ENCODE results near the gene KRT86. TPM values are rescaled to one million over a fixed set of nuclear protein-coding genes. Genes with fewer than 3 reads are reported as not detected.

Gene KRT86
- total and polyA plus RNA-seq, 12 donors: 0.61 to 6.2 (median 1.3) TPM; not detected in 2

DNA sequence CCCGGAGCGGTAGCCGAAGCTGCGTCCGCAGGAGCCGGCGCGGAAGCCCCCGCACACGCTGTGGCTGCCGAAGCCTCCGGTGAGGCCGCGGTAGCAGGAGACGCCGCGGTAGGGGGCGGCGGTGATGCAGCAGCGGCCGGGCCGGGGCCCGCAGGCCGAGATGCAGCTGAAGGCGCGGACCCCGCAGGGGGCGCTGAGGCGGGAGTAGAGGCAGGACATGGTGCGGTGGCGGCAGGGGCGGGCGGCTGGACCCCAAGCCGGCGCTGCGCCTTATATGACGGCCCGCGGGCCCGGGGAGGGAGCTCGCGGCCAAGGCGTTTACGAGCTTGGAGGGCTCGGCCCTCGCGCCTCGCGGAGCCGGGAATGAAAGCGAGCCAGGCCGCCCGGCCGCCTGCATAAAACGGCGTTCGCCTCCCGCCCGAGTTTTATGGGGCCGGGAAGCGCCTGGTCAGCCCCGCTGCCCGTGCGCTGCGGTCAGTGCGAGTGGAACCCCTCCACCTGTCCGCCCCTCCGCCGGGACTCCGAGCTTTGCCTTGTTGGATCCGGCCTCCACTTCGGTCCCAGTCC lies 16.0 kb upstream of the KRT86 start:
- Histone ChIP-seq H3K4me1 (replicated peaks in 1 of 2) (peaks cover 5 to 16% of the 10 kb centered on the region in 2 donors), H3K36me3 (replicated peaks in 1 of 2) (no peaks in the 10 kb centered on the region), H3K27me3 (no peaks in the 10 kb centered on the region), H3K27ac (no peak overlapping the region), H3K9me3 (replicated peaks in 1 of 3) (no peaks in the 10 kb centered on the region), H3K4me3 (peak overlapping the region in 1 of 4 donors; percentile 24)
- TF ChIP-seq, protein P1, sequence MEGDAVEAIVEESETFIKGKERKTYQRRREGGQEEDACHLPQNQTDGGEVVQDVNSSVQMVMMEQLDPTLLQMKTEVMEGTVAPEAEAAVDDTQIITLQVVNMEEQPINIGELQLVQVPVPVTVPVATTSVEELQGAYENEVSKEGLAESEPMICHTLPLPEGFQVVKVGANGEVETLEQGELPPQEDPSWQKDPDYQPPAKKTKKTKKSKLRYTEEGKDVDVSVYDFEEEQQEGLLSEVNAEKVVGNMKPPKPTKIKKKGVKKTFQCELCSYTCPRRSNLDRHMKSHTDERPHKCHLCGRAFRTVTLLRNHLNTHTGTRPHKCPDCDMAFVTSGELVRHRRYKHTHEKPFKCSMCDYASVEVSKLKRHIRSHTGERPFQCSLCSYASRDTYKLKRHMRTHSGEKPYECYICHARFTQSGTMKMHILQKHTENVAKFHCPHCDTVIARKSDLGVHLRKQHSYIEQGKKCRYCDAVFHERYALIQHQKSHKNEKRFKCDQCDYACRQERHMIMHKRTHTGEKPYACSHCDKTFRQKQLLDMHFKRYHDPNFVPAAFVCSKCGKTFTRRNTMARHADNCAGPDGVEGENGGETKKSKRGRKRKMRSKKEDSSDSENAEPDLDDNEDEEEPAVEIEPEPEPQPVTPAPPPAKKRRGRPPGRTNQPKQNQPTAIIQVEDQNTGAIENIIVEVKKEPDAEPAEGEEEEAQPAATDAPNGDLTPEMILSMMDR (IDR thresholded peaks at IDR 0.05): no peak
- no peak for TF ChIP-seq POLR2A (IDR thresholded peaks at IDR 0.05)
- peak in 1 of 7 donors; percentile 32 for DNase-seq
- 3 to 24% (median 10%) methylated on average over 14 to 72 of the region's 72 CpGs for WGBS, 4 donors
- intact Hi-C loops (cut with DNase I): no loop called here

DNA sequence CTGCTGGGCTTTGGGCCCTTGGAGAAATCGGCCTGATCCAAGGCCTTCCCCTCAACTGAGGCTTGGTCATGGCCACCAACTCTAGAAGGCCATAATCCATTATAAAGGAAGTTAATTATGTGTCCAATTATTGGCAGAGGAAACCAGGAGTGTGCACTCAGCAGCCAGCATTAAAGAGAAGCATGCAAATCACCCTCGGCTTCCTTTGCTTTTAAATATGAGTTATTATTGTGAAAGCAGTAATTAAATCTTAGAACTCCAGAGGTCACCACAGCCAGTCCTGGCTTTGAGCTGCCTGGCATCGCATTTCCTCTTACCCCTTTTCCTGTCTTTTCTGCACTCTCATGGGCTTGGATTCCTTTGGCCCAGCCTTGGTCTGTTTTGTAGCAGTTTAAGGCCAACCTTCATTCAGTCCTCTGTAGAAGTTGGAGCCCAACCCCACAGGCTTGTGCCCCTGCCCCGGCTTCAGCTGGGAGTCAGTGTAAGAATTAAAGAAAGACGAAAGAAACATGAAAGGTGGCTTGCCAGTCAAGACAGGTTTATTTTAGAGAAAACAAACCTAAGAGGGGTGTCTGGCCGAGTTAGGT lies 14.7 kb upstream of the KRT86 start:
- peaks cover 5 to 16% of the 10 kb centered on the region in 2 donors for H3K4me1 ChIP-seq (replicated peaks in 1 of 2)
- DNase-seq: no peak
- H3K27me3 ChIP-seq: no peaks in the 10 kb centered on the region
- H3K4me3 ChIP-seq: no peak overlapping the region
- H3K36me3 ChIP-seq (replicated peaks in 1 of 2): no peaks in the 10 kb centered on the region
- TF ChIP-seq, protein P1 (IDR thresholded peaks at IDR 0.05): no peak
- WGBS, 4 donors: 62 to 71% (median 70%) methylated on average over 6 of the region's 6 CpGs
- no peaks in the 10 kb centered on the region for H3K9me3 ChIP-seq (replicated peaks in 1 of 3)
- H3K27ac ChIP-seq: peak overlapping the region in 2 of 5 donors; percentile 21 to 46
- intact Hi-C loops (cut with DNase I): no loop called here

DNA sequence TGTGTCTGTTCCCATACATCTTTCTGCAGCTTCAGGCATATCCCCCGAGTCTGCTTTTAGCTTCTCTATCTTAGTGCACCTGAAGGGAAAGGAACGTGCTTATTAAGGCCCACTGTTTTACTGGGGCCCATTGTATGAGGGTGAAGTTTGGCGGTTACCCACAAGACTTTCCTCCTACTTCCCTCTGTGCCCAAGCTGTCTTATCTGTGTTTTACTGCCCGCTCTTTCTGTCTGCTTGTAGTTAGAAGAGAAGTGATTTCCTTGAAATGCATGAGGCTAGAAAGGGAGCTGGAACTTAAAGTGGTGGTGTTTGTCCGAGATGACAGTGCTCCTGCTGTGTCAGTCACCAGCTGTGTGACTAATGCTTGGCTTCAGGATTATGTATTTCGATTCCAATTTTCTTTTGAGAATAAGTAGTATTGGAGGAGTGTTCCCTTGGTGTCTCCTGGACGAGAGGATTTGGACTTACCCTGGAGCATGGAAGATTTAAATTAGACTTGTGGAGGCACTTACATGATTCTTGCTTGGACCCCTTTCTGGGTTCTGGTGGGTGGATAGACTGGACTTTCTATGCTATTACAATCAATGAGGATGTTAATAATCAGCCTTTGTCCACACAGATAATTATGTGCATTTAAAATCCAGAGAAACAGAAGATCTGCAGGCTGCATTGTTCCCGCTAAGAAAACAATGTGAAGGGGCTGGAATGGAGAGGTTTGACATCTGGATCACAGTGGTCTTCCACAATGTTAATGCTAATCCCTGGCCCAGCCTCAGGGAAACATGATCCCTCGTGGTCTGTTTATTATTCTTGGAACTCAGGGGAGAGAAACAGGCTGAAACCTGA lies 13.9 kb upstream of the KRT86 start:
- intact Hi-C loops (cut with DNase I): no loop called here
- no peak for DNase-seq
- WGBS, 4 donors: 57 to 73% (median 65%) methylated on average over 9 of the region's 9 CpGs
- H3K27me3 ChIP-seq: no peaks in the 10 kb centered on the region
- peaks cover 5 to 16% of the 10 kb centered on the region in 2 donors for H3K4me1 ChIP-seq (replicated peaks in 1 of 2)
- peak overlapping the region in 2 of 5 donors; percentile 21 to 46 for H3K27ac ChIP-seq
- no peaks in the 10 kb centered on the region for H3K9me3 ChIP-seq (replicated peaks in 1 of 3)
- H3K4me3 ChIP-seq: no peak overlapping the region
- TF ChIP-seq POLR2A (IDR thresholded peaks at IDR 0.05): no peak
- TF ChIP-seq, protein P1 (IDR thresholded peaks at IDR 0.05): no peak
- no peaks in the 10 kb centered on the region for H3K36me3 ChIP-seq (replicated peaks in 1 of 2)

DNA sequence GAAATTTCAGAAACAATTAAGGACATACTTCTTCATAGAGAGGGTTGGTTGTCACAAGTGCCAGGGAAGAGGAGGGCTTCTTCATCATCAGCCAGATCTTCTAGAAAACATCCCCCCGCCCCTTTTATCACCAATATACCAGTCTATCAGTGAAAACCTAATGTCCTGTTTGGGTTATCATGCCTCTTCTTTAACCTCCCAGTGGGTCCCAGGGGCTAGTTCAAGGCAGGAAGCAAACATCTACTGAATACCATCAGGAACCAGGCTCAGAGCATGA lies 13.3 kb upstream of the KRT86 start:
- 77 to 100% (median 81%) methylated on average over 1 of the region's 1 CpG for WGBS, 4 donors
- H3K27me3 ChIP-seq: no peaks in the 10 kb centered on the region
- intact Hi-C loops (cut with DNase I): no loop called here

More for the DNA sequence above, 13.3 kb upstream of the KRT86 start:
- H3K4me1 ChIP-seq (replicated peaks in 1 of 2): peaks cover 5 to 16% of the 10 kb centered on the region in 2 donors
- no peak for TF ChIP-seq POLR2A (IDR thresholded peaks at IDR 0.05)
- no peaks in the 10 kb centered on the region for H3K9me3 ChIP-seq (replicated peaks in 1 of 3)
- H3K36me3 ChIP-seq (replicated peaks in 1 of 2): no peaks in the 10 kb centered on the region
- no peak overlapping the region for H3K27ac ChIP-seq
- no peak for DNase-seq
- no peak overlapping the region for H3K4me3 ChIP-seq
